ENCODE measurements around the gene ACTL10.

ACTL10 gene

DNA sequence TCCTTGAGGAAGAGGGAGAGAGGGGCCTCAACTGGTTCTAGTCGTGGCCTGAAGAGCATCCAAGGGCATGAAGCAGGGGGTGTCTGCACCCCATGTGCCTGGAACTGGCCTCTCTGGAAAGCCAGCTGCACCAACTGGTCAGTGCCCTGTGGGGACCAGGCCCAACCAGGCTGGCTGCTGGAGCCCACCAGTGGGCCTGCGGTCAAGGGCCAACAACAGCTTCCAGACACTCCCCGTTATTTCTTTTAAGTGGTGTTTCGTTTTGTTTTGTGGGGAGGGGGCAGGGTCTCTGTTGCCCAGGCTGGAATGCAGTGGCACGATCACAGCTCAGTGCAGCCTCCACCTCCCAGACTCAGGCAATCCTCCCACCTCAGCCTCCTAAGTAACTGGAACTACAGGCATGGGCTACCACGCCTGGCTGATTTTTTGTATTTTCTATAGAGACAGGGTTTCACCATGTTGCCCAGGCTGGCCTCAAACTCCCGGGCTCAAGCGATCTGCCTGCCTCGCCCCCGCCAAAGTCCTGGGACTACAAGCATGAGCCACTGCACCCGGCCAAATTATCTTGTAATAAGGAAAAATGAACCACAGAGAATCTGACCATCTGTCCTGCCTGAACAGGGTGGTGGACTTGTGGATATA, 16.5 kb upstream of the ACTL10 start:
- no peak for DNase-seq

DNA sequence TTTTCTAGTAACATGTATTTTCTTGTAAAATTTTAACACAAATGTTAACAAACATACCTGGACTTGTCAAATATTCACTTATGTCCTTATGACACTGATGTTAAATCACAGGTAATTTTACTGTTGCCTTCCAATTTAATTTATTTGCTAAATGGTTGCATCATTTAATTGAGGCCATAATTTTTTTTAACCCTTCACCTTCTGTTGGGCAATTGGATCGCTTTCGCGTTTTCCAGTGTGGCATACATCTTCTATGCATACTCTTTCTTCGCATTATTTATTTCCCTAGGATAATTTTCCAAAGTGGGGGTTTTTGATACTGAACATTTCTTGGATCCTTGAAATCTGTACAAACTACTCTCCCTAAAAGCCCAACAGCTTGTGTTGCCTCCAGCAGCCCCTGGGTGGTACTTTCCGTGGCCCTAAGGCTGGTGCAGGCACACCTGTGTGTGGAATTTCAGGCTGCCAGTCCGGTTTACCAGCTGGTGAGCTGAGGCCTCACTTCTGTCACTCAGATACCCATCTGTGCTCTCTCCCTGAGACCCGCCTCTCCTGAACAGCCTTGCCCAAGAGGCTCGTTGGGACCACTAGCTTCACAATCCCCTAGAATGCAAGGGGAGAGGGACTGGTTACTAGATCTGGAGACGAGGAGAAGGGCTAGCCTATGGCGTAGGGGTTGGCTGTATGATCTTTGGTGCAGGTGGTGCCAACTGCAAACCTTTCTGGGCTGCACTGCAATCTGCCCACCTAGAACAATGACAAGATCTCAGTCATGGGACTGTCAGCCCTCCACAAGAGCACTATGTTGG, 15.8 kb upstream of the ACTL10 start:
- DNase-seq = no peak

DNA sequence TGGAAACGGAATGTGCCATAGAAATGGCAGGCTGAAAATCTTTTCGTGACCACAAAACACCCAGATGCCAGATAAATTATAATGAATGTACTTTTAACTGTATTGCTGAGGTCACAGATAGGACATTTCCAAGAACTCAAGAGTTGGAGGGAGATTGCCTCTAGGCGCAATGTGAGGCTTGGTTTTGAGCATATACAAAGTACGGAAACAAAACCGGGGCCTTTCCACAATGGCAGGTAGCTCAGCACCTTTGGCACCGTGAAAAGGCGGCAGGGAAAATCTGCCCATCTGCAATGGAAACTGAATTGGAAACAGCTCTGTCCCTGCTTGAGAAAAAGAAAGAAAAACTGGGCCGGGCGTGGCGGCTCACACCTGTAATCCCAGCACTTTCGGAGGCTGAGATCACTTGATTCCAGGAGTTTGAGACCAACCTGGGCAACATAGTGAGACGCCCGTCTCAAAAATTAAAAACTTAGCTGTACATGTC, 15.1 kb upstream of the ACTL10 start:
- DNase-seq = no peak

DNA sequence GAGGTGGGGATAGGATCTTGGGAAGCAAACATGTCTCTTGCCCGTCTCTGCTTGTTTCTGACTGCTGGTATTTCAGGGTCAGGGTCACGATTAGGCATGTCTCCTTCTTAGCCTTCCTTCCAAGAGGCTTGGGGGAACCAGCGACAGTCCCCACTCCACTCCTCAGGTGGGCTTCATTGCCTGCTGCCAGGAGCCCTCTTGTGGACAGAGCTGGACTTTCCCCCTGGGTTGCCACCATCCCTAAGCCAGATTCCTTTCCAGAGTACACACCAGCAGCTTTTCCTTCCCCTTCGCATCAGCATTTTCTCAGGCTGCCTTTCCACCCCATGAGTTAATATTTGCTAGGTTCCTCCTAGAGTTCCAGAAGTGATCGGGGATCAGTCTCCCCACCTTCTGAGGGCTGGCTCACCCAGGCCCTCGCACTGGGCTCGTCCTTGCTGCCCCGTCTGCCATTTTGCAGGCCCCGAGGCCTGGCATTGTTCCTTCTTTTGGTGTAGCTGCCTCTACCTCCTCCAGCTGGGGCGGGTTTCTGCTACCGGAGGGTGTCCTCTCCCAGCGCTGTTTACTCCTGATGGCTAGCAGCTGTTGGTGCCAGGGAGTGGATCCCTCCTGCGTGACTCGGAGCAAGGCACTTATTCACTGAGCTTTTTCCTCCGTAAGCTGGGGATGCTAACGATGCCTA, 13.4 kb upstream of the ACTL10 start:
- DNase-seq = no peak

DNA sequence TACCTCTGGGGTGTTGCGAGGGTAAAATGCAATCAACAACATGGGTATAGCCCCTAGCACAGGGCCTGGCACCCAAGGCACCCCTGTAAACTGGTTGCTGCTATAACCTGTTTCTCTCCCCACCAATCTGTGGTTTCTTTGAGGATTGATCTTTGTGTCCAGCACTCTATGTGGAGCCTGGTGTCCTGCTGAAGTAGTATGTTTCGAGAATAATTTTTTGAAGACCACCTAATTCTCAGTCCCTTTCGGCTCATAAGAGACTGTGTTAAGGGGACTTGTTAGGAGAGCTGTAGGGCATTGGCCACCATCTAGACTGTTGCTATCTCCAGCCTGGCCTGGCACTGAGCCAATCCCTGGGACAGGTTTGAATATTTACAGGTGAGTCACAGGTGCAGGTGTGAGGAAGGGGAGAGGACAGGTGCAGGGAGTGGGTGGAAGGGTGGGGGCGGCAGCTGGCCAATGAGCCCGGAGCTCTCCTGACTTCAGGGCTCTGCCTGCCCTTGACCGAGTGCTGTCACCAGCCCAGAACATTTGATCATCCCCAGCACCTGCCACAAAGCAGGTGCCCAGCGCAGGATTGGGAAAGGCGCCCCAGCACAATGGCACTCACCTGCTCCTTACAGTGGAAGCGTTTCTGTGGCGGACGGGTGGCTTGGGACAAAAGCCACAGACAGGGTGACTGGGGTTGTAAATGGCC, 12.7 kb upstream of the ACTL10 start:
- no peak for DNase-seq

DNA sequence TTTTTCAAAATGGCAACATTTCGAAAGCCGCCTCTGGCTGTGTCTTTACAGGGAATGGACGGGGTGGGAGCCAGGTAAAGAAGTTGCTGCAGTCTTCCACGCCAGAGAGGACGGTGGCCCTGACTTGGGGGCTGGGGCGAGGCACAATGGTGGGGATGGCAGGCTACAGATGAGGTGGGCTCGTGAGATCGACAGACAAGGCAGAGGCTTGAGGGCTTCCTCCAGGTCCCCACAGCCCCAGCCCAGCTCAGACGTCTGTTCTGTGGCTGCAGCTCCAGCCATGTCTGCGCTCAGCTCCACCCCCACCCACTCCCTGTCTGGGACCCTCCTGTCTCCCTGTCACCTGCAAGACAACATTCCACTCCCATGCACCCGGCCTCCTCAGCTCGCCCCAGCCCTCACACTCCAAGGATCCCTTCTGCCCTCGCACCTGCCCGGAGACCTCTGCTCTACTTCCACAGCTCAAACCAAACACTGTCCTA, 12.0 kb upstream of the ACTL10 start:
- no peak for DNase-seq

DNA sequence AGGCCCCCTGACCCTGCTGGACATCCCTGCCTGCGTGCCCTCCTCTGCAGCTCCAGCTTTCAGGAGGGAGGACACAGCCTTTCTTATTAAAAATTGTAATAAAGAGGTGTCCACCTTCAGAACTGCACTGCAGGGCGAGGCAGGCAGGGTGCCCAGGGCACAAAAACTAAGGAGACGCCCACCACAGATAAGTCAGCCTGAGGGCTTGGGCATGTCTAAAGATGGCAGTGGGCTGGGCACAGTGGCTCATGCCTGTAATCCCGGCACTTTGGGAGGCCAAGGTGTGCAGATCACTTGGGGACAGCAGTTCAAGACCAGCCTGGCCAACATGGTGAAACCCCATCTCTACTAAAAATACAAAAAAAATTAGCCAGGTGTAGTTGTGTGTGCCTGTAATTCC, 11.6 kb upstream of the ACTL10 start:
- DNase-seq = no peak

DNA sequence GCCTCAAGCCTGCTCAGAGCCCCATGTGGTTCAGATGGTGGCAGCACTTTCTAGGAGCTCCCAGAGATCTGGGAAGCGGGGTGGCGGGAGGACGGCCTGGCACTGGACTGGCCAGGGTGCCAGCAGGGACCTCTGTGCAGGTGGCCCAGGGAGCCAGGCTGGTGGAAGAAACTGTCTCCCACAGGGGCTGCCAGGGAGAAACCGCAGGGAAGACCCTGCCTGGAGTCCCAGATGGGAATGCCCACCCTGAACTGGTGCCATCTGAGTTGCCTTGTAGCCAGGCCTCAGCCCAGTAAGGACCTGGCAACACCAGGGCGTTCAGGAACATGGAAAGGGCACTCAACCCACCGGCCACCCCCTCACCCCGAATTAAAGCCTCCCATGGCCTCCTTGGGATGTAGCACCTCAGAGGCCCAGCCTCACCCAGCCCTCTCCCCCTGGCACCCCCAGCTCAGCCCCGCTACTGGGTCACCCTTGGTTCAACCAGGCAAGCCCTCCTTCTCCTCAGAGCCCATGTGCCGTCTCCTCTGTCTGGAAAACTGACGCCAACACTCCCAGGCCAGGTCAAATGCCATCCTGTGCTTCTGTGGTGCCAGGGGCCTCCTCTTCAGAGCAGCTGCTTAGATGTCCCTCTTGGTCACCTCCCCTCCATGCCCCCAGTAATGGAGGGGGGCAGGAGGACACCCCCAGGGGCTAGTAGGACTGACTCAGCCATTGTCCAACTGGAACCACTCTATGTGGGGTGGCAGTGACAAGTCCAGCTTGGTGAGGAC, 10.5 kb upstream of the ACTL10 start:
- no peak for DNase-seq

DNA sequence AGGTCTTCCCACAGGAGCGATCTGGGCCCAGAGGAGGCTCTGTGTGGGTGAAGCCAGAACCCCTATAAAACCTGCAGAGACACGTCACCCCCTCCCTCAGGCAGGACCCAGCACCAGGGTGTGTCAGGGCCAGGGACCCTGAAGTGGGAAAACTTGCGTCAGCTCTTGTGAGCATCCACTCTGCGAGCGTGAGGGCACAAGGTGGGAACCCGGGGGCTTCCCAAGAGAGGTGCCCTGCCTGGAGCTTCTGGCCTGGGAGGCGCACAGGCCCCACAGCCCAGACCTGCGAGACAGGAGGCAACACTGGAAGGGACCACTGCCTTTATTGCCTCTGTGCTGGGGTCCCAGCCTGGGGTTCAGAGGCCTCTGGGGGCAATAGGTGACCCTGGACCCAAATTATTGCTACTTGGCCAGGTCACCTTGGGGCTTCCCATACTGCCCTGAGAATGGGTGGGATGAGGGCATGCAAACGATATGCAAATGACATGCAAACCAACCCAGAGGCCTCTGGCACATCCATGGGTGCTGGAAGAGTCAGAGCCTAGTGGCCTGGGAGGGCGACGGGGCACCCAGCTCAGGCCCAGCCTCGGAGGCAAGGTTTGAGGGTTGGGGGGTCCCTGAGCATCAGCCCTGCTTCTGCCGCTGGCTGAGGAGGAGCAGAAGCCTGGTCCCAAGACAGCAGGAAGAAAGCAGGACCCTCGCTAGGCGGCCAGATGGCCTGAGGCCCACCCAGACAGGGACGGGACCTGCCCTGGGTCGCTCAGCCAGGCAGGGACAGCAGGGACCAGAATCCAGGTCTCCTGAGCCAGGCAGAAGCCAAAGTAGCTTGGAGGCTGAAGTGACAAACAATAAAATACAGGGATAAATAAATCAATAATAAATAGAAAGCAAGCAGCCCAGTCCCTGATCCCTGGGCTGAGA, 9.7 kb upstream of the ACTL10 start:
- no peak for DNase-seq

DNA sequence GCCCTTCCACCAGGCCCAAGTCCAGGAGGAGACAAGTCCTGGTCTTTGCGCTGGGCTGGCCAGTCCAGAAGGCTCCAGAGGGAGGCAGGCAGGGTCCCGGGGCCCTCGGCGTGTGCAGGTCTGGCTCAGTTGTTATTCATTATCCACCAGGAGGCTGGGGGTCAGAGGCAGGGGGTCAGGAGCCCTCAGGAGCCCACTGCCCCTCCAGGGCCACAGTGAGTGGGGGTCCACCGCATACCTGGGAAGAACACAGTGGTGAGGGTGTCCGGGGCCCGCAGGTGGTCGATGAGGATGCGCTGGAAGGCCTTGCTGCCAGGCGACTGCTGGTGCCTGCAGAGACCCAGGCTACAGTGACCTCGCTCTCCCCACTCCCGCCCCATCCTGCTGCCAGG, 9.0 kb upstream of the ACTL10 start:
- no peak for DNase-seq

DNA sequence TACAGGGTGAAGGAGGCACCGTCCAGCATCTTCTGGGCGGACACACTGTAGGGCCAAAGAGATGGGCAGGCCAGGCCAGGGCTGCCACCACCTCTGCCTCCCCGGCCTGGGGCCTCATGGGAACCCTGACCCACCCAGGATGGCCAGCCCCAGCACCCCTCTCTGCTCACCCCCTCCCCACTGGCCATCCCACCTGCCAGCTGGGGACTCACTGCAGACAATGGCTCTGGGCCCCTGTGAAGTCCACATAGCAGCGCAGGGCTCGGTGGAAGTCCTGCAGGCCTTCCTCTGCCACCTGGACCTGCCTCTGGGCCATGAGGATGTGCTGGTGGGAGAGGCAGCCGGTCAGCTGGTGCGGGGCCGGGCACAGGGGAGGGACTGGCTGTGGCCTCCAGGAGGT, 8.2 kb upstream of the ACTL10 start:
- DNase-seq = no peak

DNA sequence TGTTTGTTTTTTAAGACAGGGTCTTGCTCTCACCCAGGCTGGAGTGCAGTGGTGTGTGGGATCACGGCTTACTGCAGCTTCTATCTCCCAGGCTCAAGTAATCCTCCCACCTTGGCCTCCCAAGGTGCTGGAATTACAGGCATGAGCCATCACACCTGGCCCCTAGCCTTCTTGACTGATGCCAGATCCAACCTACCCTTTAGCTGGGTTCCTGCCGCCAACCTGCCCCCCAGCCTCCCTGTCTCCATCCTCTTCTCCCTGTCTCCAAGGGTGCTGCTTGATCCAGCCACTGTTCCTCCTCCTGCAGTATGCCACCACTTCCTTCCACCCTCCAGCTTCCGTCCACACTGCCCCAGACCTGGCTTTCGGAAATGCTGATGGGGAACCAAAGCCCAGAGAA, 7.8 kb upstream of the ACTL10 start:
- DNase-seq = no peak

DNA sequence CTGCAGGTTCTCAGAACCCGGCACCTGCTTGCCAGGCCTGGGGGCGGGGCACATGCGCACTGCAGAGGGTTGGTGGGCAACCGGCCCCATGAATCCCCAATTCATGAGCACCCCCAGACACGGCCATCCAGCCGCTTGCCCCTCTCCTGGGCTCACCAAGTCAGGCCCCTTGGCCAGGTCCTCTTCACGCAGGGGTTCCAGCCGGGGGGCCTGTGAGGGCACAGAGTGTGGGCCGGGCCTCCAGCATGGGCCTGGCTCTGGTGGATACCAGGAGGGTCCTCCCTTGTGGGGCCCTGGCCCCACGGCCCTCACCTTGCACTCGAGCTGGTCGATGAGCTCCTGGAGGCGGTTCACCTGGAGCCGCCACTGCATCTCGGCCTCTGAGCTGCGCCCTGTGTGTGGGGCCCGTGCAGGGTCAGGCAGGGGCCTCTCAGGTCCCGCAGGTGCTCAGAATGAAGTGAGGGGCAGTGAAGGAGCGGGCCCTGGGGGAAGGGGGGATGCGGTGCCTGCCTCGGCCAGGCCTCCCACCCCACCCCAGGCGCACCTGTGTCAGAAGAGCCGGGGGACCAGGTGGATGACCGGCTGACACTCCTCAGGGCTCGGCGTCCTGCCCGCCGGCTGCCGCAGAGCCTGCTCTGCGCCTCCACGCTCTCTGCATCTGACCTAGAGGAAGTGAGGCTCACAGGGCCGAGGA, 7.3 kb upstream of the ACTL10 start:
- no peak for DNase-seq

DNA sequence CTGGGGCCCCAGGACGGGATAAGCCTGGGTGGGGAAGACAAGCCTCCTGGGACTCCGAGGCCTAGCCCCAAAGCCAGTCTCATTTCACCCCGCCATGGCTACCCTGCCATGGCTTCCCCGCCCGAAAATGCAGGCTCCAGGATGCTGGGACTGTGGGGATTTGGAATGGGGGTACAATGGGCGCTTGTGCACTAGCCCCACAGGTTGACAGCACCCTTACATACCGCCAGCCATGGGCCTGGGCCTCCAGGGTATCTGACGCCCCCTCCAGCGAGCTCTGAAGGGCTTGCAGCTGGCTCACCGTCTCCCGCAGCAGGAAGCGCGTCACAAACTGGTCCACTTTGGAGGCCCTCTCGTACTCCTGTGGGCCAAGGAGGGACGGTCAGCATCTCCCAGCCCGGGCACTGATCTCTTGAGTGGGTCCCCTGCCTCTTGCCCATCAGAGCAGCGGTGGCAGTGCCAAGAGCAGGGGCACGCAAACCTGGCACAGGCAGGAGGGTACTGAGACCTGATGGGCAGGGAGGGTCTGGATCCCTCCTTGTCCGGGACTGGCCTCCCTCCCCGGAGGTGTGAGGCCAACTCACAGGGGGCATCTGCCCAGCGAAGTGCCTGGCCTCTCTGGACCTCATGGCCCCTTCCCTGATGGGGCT, 6.6 kb upstream of the ACTL10 start:
- DNase-seq = no peak

DNA sequence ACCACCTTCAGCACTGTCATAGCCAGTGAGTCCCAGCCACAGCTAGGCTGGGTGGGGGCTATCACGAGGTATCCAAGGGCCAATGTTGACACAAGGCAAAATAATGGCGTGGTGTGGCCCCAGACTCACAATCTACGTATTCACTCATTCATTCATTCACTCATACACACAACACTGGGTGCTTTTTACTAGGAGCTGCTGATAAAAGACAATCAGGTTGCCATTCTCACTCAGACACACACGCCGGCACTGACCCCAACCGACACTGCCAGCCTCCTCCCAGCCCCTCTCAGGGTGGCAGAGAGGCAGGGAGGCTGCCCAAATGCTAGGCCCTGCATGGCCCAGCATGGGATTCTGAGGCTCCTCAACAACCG, 6.1 kb upstream of the ACTL10 start:
- DNase-seq = no peak

DNA sequence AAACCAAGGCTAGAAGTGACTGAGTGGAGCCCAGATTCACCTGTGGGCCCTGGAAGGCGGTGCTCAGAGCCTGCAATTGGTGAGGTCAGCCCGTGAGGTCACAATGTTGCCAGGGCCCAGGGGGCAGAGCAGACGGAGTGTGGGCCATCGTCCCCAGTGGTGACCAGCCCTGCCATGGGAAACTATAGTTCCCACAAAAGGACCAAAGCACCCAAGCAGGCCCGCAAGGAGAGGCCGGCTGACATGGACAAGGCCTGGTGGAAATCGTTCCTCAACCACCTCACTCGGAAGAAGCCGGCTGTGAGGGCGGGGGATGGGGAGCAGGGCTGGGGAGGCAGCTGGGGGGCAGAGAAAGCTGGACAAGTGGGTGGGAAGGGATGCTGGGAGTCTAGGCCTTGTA, 4.6 kb upstream of the ACTL10 start, which contains the start of gene C20orf144:
Gene C20orf144, plus strand, starts transcription at position 156 of the 400 bp plus-strand sequence. Its CDS starts 19 bp downstream, at position 175.
- no peak for DNase-seq

DNA sequence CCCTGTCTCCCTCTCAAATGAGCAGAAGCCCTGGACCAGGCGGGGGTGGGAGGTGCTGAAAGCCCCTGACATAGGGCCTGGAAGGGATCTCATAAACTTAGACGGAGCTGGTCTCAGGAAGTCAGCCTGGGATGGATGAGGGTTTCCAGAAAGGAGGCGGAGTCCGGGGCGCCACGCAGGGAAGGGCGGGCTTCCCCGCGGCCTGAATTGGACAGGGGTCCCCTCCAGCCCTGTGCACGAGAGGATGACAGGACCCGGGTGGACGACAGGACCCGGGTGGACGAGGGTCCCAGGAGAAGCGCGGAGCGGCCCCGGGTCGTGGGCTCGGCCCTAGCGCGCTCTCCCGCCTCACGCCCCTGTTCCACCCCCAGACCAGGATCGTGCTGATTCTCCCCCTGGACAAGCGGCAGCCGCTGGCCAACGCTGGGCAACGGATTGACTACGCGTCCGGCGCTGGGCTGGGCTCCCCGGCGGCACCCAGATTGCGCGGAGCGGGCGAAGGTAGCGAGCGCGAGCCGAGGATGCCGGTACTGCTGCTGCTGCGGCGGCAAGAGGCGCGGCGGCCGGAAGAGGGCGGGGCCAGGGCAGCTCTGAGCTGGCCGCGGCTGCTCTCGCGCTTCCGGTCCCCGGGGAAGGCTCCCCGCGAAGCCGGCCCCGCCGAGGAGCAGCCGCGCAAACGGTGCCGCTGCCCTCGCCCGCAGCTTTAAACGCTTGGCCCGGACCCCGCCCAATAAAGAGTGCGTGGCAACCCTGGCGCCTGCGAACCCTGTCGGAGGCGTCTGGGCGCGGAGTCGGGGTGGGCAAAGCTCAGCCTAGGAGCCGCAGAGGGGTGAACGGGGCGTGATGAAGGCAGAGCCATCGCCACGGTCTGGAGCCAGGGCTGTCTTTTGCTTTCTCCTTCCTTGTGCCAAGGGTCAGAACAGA, 3.3 kb upstream of the ACTL10 start:
- DNase-seq = peak; percentile 79

DNA sequence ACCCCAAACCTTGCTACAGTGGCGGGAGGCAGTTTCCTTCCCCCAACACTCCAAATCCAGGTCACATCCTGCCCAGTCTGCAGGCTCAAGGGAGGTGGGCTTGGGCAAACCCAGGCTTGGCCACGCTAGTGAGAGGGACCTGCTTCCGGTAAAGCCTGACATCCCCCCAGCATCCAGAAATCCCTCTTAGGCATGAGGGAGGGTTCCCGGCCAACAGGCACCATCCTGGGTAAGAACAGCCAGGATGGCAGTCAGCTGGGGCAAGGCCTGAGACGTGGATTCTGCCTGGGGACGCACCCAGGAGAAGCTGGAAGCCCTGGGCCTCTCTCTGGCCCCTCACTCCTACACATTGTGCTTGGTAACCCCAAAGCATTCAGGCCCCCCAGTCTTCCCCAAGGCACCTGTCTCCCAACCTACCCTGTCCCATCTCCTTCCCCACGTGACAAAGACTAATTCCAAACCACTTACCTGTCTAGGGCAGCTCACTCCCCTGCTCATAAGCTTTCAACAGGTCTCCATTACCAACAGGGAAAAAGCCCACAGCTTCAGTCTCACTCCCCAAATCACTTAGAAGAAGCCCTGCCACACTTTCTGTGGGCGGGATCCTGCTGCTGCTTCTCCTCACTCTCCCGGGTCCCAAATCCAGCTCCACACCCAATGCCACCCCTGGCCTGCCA, 2.5 kb upstream of the ACTL10 start:
- no peak for DNase-seq

All from activated effector memory CD4-positive, alpha-beta T cell treated with Interleukin-2 at 50 U/mL for 16 hours (primary cell).